ENCODE measurements around the gene VTI1A.

DNA sequence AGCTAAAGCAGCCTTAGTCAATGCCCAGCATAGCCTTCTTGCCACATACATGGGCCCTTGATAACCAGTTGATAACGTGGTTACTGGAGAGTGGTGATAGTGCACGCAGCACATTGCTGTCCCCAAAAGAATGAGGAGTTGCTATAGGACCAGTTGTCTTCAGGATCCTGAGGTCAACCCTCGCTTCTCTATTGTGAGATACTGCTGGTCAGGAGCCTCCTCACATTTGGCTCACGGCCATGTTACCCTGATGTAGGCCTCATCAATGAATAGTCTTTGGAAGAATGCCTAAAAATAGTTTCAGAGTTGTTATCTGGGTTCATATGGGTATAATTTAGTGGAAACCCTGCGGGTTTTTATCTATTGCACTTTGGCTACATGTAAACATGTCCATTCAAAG is 230.7 kb downstream of the VTI1A start:
- TF ChIP-seq, protein P1, sequence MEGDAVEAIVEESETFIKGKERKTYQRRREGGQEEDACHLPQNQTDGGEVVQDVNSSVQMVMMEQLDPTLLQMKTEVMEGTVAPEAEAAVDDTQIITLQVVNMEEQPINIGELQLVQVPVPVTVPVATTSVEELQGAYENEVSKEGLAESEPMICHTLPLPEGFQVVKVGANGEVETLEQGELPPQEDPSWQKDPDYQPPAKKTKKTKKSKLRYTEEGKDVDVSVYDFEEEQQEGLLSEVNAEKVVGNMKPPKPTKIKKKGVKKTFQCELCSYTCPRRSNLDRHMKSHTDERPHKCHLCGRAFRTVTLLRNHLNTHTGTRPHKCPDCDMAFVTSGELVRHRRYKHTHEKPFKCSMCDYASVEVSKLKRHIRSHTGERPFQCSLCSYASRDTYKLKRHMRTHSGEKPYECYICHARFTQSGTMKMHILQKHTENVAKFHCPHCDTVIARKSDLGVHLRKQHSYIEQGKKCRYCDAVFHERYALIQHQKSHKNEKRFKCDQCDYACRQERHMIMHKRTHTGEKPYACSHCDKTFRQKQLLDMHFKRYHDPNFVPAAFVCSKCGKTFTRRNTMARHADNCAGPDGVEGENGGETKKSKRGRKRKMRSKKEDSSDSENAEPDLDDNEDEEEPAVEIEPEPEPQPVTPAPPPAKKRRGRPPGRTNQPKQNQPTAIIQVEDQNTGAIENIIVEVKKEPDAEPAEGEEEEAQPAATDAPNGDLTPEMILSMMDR (IDR thresholded peaks at IDR 0.05), result no peak
- TF ChIP-seq, protein P2, sequence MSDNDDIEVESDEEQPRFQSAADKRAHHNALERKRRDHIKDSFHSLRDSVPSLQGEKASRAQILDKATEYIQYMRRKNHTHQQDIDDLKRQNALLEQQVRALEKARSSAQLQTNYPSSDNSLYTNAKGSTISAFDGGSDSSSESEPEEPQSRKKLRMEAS (IDR thresholded peaks at IDR 0.05; ENCODE audit: low read depth), result no peak
